Calu3 (cell line): ENCODE results near the gene SBF2. TPM values are rescaled to one million over a fixed set of nuclear protein-coding genes. Genes with fewer than 3 reads are reported as not detected.

Experiments used
- BruUV-seq: library from RNA; stranded (reverse); fragments of 400-500 nt; replicated peaks from 2 replicates; lab custom pipeline; 2021; lab: Mats Ljungman, UMichigan
- CTCF ChIA-PET: fragments of 300-600 bp; sonication (Branson Sonifier 250); formaldehyde crosslinking; loops from one replicate; lab custom pipeline; 2022; ENCODE audit warnings: antibody characterized with exemption; lab: Charles Lee
- DNase-seq: peaks from one replicate; pipeline ENCODE4 v3.0.0; 2022
- H3K27ac Mint-ChIP-seq: one replicate; pipeline ENCODE4 v1.8.0; 2022; ENCODE audit warnings: mixed read lengths; ENCODE audit not compliant: unreplicated experiment
- H3K27me3 Mint-ChIP-seq: one replicate; pipeline ENCODE4 v1.8.0; 2022; ENCODE audit warnings: mixed read lengths; ENCODE audit not compliant: unreplicated experiment
- H3K36me3 Mint-ChIP-seq: one replicate; pipeline ENCODE4 v1.8.0; 2022; ENCODE audit warnings: mild to moderate bottlenecking, moderate library complexity, mixed read lengths; ENCODE audit not compliant: insufficient read depth, unreplicated experiment
- H3K4me1 Mint-ChIP-seq: one replicate; pipeline ENCODE4 v1.8.0; 2022; ENCODE audit warnings: mild to moderate bottlenecking, low read depth, mixed read lengths; ENCODE audit not compliant: unreplicated experiment
- H3K4me3 Mint-ChIP-seq: one replicate; pipeline ENCODE4 v1.8.0; 2022; ENCODE audit warnings: mild to moderate bottlenecking, low read depth, moderate library complexity, mixed read lengths; ENCODE audit not compliant: unreplicated experiment
- H3K9me3 Mint-ChIP-seq: one replicate; pipeline ENCODE4 v1.8.0; 2022; ENCODE audit warnings: low read depth, mixed read lengths; ENCODE audit not compliant: unreplicated experiment
- intact Hi-C: fragments of 100-400 bp; cut with micrococcal nuclease; formaldehyde crosslinking; loops from one replicate; pipeline ENCODE4 v1.10.0; 2022; ENCODE audit not compliant: unreplicated experiment
- total RNA-seq: library from RNA; stranded (reverse); gene quantifications from 2 replicates; pipeline ENCODE4 v1.2.3, GENCODE V29; 2022
- TF ChIP-seq, protein P1 (sequence below): fragments of 200-600 bp; IDR thresholded peaks from one replicate; pipeline ENCODE4 v1.8.0; 2022; ENCODE audit warnings: antibody characterized with exemption; ENCODE audit not compliant: unreplicated experiment

Gene SBF2
- total RNA-seq, 1 experiment from 2014 or later = 39.0 TPM

DNA sequence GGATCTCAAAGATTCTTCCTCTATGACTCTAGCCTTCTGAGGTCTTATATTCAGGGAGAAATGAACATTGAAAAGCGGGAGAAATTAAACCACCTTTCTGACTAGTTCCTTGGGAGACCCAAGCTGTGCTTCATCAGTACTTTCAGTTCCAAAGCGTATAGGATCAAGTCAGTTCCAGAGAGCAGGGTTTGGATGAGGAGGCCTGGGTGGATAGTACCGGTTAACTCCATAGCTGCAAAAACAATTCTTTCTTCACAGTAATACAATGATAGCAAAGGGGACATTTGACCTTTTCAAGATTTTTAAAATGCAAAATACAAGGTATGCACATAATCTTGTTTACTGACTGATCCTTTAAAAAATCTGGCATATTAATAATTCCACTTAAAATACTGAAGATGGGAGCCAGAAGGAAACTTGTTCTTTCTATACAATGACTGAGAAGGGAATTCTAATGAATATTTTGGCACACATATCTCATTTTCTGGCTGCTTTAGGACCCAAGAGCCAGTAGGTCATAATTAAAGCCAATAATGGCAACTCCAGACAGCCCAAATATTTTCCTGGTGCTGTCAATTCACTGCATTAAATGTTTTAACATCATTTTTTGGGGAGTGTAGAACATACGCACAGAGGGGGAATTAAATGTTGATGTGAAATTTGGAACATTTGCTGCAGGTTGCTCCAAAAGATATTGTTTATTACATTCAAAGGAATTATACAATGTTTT, 26.9 kb upstream of the SBF2 start:
- Mint-ChIP-seq H3K27ac (no peak overlapping the region), H3K4me3 (no peak overlapping the region), H3K36me3 (peaks cover 6% of the 10 kb centered on the region), H3K9me3 (no peaks in the 10 kb centered on the region), H3K4me1 (peaks cover 12% of the 10 kb centered on the region), H3K27me3 (peaks cover 8% of the 10 kb centered on the region)
- TF ChIP-seq, protein P1, sequence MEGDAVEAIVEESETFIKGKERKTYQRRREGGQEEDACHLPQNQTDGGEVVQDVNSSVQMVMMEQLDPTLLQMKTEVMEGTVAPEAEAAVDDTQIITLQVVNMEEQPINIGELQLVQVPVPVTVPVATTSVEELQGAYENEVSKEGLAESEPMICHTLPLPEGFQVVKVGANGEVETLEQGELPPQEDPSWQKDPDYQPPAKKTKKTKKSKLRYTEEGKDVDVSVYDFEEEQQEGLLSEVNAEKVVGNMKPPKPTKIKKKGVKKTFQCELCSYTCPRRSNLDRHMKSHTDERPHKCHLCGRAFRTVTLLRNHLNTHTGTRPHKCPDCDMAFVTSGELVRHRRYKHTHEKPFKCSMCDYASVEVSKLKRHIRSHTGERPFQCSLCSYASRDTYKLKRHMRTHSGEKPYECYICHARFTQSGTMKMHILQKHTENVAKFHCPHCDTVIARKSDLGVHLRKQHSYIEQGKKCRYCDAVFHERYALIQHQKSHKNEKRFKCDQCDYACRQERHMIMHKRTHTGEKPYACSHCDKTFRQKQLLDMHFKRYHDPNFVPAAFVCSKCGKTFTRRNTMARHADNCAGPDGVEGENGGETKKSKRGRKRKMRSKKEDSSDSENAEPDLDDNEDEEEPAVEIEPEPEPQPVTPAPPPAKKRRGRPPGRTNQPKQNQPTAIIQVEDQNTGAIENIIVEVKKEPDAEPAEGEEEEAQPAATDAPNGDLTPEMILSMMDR = no peak
- no TSS peak for BruUV-seq
- CTCF ChIA-PET = interaction anchor here (1.6 kb wide), 1 partner anchor 13 kb away, joined by 4 read pairs; no protein-coding TSS in a partner anchor
- intact Hi-C loops = loop anchor here (5.0 to 10.0 kb wide), 4 partner anchors 114 to 696 kb away; no protein-coding TSS in a partner anchor
- no peak for DNase-seq

DNA sequence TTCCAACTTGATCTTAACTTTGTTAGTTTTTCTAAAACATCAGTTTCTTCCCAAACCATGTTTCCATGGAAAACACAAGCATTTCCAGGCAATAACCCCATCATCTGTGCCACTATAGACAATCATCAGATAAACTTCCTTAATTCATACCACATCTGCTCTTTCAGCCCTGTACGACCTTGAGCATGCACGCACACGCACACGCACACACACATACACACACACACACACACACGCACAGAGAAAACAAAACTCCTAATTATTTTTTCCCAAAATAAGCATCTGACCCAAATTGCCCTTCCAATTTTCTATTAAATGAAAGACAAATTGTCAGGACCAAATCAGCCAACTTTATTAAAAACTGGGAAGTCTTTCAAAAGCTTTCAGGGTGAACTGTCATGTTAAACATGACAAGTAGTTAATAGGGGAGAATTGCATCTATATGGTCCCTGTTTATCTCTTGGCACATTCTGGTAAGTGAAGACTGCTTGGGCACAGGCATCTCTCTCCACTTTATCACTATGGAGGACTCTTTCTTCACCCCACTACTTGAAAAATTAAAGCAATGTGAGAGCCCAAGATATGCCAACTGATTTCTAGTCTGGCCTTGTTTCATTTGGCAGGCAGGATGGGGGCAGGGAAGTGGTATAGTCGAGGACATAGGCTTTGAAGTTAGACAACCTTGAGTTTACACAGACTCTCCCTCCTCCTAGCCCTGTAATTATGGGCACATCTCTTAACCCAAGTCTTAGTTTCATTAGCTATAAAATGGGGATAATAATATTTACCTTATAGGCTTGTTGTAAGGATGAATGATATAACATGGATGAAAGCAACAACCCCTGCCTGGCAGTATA, 25.9 kb upstream of the SBF2 start:
- H3K9me3 Mint-ChIP-seq = no peaks in the 10 kb centered on the region
- intact Hi-C loops = loop anchor here (5.0 to 10.0 kb wide), 4 partner anchors 113 to 695 kb away; no protein-coding TSS in a partner anchor
- peaks cover 12% of the 10 kb centered on the region for H3K4me1 Mint-ChIP-seq
- peaks cover 6% of the 10 kb centered on the region for H3K36me3 Mint-ChIP-seq
- no peak for DNase-seq
- no peak overlapping the region for H3K27ac Mint-ChIP-seq
- BruUV-seq = no TSS peak
- TF ChIP-seq, protein P1 = no peak
- no peak overlapping the region for H3K4me3 Mint-ChIP-seq
- CTCF ChIA-PET = no interaction called here
- H3K27me3 Mint-ChIP-seq = peaks cover 6% of the 10 kb centered on the region

DNA sequence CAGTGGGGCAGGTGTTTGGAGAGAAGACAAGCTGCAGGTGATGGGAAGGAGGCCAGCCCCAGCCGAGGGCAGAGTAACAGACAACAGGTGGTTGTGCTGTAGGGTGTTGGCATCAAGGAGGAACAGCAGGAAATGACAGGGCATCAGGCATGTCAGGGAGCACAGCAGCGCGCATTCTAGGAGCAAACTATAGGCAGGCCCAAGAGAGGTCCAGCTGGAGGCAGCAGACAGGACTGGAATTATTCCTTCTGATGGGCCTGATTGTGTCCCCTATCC, 24.4 kb upstream of the SBF2 start:
- no peak overlapping the region for H3K4me3 Mint-ChIP-seq
- intact Hi-C loops = no loop called here
- no peaks in the 10 kb centered on the region for H3K27me3 Mint-ChIP-seq
- no peak for DNase-seq
- TF ChIP-seq, protein P1 = no peak
- H3K36me3 Mint-ChIP-seq = peaks cover 6% of the 10 kb centered on the region
- peaks cover 11% of the 10 kb centered on the region for H3K4me1 Mint-ChIP-seq
- no peak overlapping the region for H3K27ac Mint-ChIP-seq
- no peaks in the 10 kb centered on the region for H3K9me3 Mint-ChIP-seq
- BruUV-seq = no TSS peak
- CTCF ChIA-PET = no interaction called here

DNA sequence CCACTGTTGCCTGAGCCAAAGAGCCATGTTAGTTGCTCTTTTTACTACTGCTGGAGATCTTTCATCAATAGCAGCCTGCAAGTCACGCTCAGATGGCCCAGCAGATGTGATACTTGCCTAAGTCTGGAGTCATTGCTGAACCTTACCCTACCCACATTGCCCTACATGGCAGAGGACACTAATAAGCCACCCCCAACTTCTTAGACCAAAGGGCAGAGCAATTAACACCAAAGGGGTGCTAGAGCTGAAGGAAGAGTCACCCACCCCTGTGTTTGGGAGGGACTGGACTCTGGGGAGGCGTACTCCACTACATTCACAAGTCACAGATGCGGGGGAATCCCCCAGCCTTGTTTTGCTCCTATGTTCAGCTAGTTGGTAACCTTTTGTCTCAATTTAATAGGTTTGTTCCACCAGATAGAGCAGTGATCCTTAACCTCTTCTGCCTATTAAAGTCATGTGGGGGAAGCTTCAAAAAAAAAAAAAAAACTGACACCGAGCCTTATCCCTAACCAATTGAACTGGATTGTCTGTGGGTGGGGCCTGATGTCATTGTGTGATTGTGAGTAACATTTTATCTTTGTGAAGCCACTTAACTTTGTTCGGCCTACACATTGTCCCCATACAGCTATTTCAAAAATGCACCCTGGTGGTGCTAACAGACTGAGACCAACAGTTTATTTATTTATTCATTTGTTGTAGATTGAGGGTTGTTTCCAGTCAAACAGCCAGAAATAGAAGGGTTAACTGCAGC, 23.9 kb upstream of the SBF2 start:
- intact Hi-C loops = no loop called here
- peaks cover 6% of the 10 kb centered on the region for H3K4me1 Mint-ChIP-seq
- DNase-seq = no peak
- H3K4me3 Mint-ChIP-seq = no peak overlapping the region
- no peaks in the 10 kb centered on the region for H3K9me3 Mint-ChIP-seq
- BruUV-seq = no TSS peak
- no peak overlapping the region for H3K27ac Mint-ChIP-seq
- H3K27me3 Mint-ChIP-seq = no peaks in the 10 kb centered on the region
- CTCF ChIA-PET = no interaction called here
- TF ChIP-seq, protein P1 = no peak
- peaks cover 3% of the 10 kb centered on the region for H3K36me3 Mint-ChIP-seq
